ENCODE data around the gene JMJD8. TPM values are rescaled to one million over a fixed set of nuclear protein-coding genes. Genes with fewer than 3 reads are reported as not detected.
"Not testable (repeated sequence)": the region's sequence is repeated elsewhere in the genome, so short reads cannot be mapped to it uniquely, and the experiment has no call there.

The JMJD8 gene
- total RNA-seq, 4 donors from 2014 or later: 65.8 to 79.6 (median 71.8) TPM

GRCh38 chr16:693364-693763 lies 9.2 kb upstream of the JMJD8 start:
- no peak for TF ChIP-seq CTCF (IDR thresholded peaks at IDR 0.05)
- ATAC-seq (ENCODE audit: low FRiP score) (no peak), DNase-seq (ENCODE audit: low spot score) (no peak)

- no peak for TF ChIP-seq CTCF (IDR thresholded peaks at IDR 0.05)
- DNase-seq (ENCODE audit: low spot score) (no peak), ATAC-seq (ENCODE audit: low FRiP score) (no peak)
Observed at GRCh38 chr16:692356-693108, 8.4 kb upstream of the JMJD8 start.

GRCh38 chr16:691242-691641 lies 7.1 kb upstream of the JMJD8 start:
- DNase-seq (ENCODE audit: low spot score); ATAC-seq (ENCODE audit: low FRiP score): not testable (repeated sequence)

GRCh38 chr16:689175-689897 lies 5.2 kb upstream of the JMJD8 start:
- no peak for ATAC-seq (ENCODE audit: low FRiP score)
- no peak for DNase-seq (ENCODE audit: low spot score)
- no peak for TF ChIP-seq CTCF (IDR thresholded peaks at IDR 0.05)

GRCh38 chr16:687499-687898 lies 3.4 kb upstream of the JMJD8 start:
- DNase-seq (ENCODE audit: low spot score): no peak
- no peak for ATAC-seq (ENCODE audit: low FRiP score)
- no peak for TF ChIP-seq CTCF (IDR thresholded peaks at IDR 0.05)

GRCh38 chr16:686459-687260 lies 2.5 kb upstream of the JMJD8 start:
- no peak for TF ChIP-seq CTCF (IDR thresholded peaks at IDR 0.05)
- ATAC-seq (ENCODE audit: low FRiP score) (no peak), DNase-seq (ENCODE audit: low spot score) (no peak)

GRCh38 chr16:685967-686366 lies 1.8 kb upstream of the JMJD8 start:
- no peak for ATAC-seq (ENCODE audit: low FRiP score)
- no peak for TF ChIP-seq CTCF (IDR thresholded peaks at IDR 0.05)
- no peak for DNase-seq (ENCODE audit: low spot score)

Measured in omental fat pad (tissue), 4 donors.